K562 (cell line): Measurements from ENCODE around the gene LY6G6F. TPM values are rescaled to one million over a fixed set of nuclear protein-coding genes. Genes with fewer than 3 reads are reported as not detected.
A peak's percentile ranks its signal among the peaks of the same experiment; 100 is the strongest.

Experiments used
- E2F3 ChIP-seq: fragments of 250-450 bp; sonication (Bioruptor Pico); IDR thresholded peaks from 2 replicates; pipeline ENCODE4 v1.4.0; 2020; ENCODE audit warnings: mild to moderate bottlenecking
- FOSL1 ChIP-seq: fragments of 200-800 bp; sonication (Bioruptor generic); conservative IDR thresholded peaks from 2 replicates; pipeline ENCODE4 v1.6.1; 2016; ENCODE audit warnings: missing genetic modification characterization, missing compliant biosample characterization
- FOXA3 ChIP-seq, 2 experiments: fragments of 450-650 bp in 1 of 2; sonication (generic) in 1 of 2; formaldehyde crosslinking; IDR thresholded peaks in 1 of 2; conservative IDR thresholded peaks in 1 of 2; 2 replicates each; pipeline versions ENCODE4 v1.4.0 to v1.8.0; 2020 to 2022; ENCODE audit warnings: mild to moderate bottlenecking in 2 of 2, missing genetic modification reagents in 1 of 2
- FUS ChIP-seq: fragments of 200-400 bp; formaldehyde crosslinking; optimal IDR thresholded peaks from 2 replicates; pipeline ENCODE3; 2017; ENCODE audit warnings: low read depth, low read length
- GATAD2A ChIP-seq: fragments of 450-650 bp; IDR thresholded peaks from 2 replicates; pipeline ENCODE4 v1.6.1; 2017
- HSF4 ChIP-seq: fragments of 250-450 bp; sonication (Bioruptor Pico); IDR thresholded peaks from 2 replicates; pipeline ENCODE4 v2.1.2; 2022; ENCODE audit warnings: mild to moderate bottlenecking, moderate library complexity, borderline replicate concordance
- KDM1A ChIP-seq, 2 experiments: fragments of 450-650 bp; IDR thresholded peaks; 2 replicates each; pipeline ENCODE4 v1.6.1; 2016; ENCODE audit warnings: mild to moderate bottlenecking in 2 of 2
- KDM5B ChIP-seq: fragments of 200-600 bp; sonication (generic); IDR thresholded peaks from 2 replicates; pipeline ENCODE4 v1.6.1; 2012; ENCODE audit warnings: low read depth, mild to moderate bottlenecking, moderate library complexity, low read length, control low read depth, inconsistent platforms; ENCODE audit not compliant: insufficient replicate concordance
- KLF6 ChIP-seq: fragments of 250-450 bp; sonication (Bioruptor Pico); IDR thresholded peaks from 2 replicates; pipeline ENCODE4 v1.4.0; 2020; ENCODE audit warnings: mild to moderate bottlenecking, moderate library complexity, borderline replicate concordance
- MED1 ChIP-seq: sonication (generic); formaldehyde crosslinking; IDR thresholded peaks from 2 replicates; pipeline ENCODE4 v1.8.1; 2023; ENCODE audit warnings: missing genetic modification reagents, borderline replicate concordance
- NUFIP1 ChIP-seq: fragments of 450-650 bp; IDR thresholded peaks from 2 replicates; pipeline ENCODE4 v1.6.1; 2018; ENCODE audit not compliant: partially characterized antibody
- PTRF ChIP-seq: fragments of 450-650 bp; IDR thresholded peaks from 2 replicates; pipeline ENCODE4 v1.6.1; 2016; ENCODE audit warnings: mild to moderate bottlenecking, missing genetic modification characterization, missing compliant biosample characterization
- RBFOX2 ChIP-seq: fragments of 200-400 bp; formaldehyde crosslinking; IDR thresholded peaks from 2 replicates; pipeline ENCODE4 v1.6.1; 2017; ENCODE audit warnings: low read depth, mild to moderate bottlenecking, low read length, moderate library complexity
- SETDB1 ChIP-seq: IDR thresholded peaks from one replicate; pipeline ENCODE4 v1.6.1; 2012; ENCODE audit warnings: low read length, control low read depth, inconsistent platforms
- SP1 ChIP-seq: sonication (generic); formaldehyde crosslinking; IDR thresholded peaks from 2 replicates; pipeline ENCODE4 v1.8.1; 2022; ENCODE audit warnings: mild to moderate bottlenecking, missing genetic modification reagents
- SRSF1 ChIP-seq: fragments of 200-400 bp; formaldehyde crosslinking; IDR thresholded peaks from 2 replicates; pipeline ENCODE4 v1.6.1; 2017; ENCODE audit warnings: mild to moderate bottlenecking, low read depth, low read length, moderate library complexity
- TBL1XR1 ChIP-seq, 2 experiments: IDR thresholded peaks; 2 replicates each; pipeline ENCODE4 v1.6.1; 2012; ENCODE audit warnings: improper control_type of control experiment in 2 of 2, low read length in 2 of 2, mild to moderate bottlenecking in 1 of 2
- TRIM28 ChIP-seq: fragments of 450-650 bp; IDR thresholded peaks from 2 replicates; pipeline ENCODE4 v1.6.1; 2017
- ZBED1 ChIP-seq: IDR thresholded peaks from 2 replicates; pipeline ENCODE4 v1.6.1; 2014
- ZC3H11A ChIP-seq: IDR thresholded peaks from 2 replicates; pipeline ENCODE4 v1.6.1; 2012; ENCODE audit warnings: low read depth, low read length, improper control_type of control experiment
- ZKSCAN1 ChIP-seq: fragments of 150-350 bp; IDR thresholded peaks from 2 replicates; pipeline ENCODE4 v1.6.1; 2016; ENCODE audit warnings: low read depth, low read length
- ZNF124 ChIP-seq: sonication (generic); formaldehyde crosslinking; IDR thresholded peaks from 2 replicates; pipeline ENCODE4 v1.8.1; 2022; ENCODE audit warnings: missing genetic modification reagents
- ZNF239 ChIP-seq: fragments of 250-450 bp; sonication (Bioruptor Pico); IDR thresholded peaks from 2 replicates; pipeline ENCODE4 v1.4.0; 2020; ENCODE audit warnings: mild to moderate bottlenecking
- ZNF586 ChIP-seq: fragments of 450-650 bp; formaldehyde crosslinking; conservative IDR thresholded peaks from 2 replicates; pipeline ENCODE4 v1.4.0; 2020; ENCODE audit warnings: mild to moderate bottlenecking, moderate library complexity
- ZZZ3 ChIP-seq: fragments of 450-650 bp; IDR thresholded peaks from 2 replicates; pipeline ENCODE4 v1.6.1; 2016; ENCODE audit warnings: antibody characterized with exemption, mild to moderate bottlenecking, moderate library complexity
- polyA plus RNA-seq, 8 experiments: library from polyadenylated mRNA; depleted of rRNA in 4 of 8; stranded (reverse) in 5 of 8; unstranded in 3 of 8; fragments of >200 nt; fragmentation: Nextera tagmentation in 2 of 8; fragmentation: Illumina TruSeq in 1 of 8; extraction: Ambion mirVana in 2 of 8; extraction: Trizol in 1 of 8; gene quantifications; 2 replicates each; pipeline versions ENCODE4 v1.2.1 to v1.2.3, GENCODE V29; 2011 to 2014; ENCODE audit warnings: inconsistent platforms in 1 of 8, missing spikeins in 1 of 8
- total RNA-seq, 7 experiments: library from RNA; depleted of rRNA in 6 of 7; stranded (reverse); fragments of >200 nt in 6 of 7; fragmentation: Illumina TruSeq in 2 of 7; extraction: Trizol in 2 of 7; gene quantifications; 2 replicates each; pipeline versions ENCODE4 v1.2.1 to v1.2.3, GENCODE V29; 2011 to 2021; ENCODE audit warnings: low replicate concordance in 1 of 7
- TF ChIP-seq, protein P1 (sequence below): fragments of 450-650 bp; formaldehyde crosslinking; IDR thresholded peaks from 2 replicates; pipeline ENCODE4 v1.4.0; 2020; ENCODE audit warnings: mild to moderate bottlenecking, moderate library complexity
- TF ChIP-seq, protein P2 (sequence below): sonication (generic); formaldehyde crosslinking; IDR thresholded peaks from 2 replicates; pipeline ENCODE4 v1.8.1; 2022; ENCODE audit warnings: missing genetic modification reagents
- TF ChIP-seq, protein P3 (sequence below): sonication (generic); formaldehyde crosslinking; IDR thresholded peaks from 2 replicates; pipeline ENCODE4 v1.8.0; 2022; ENCODE audit warnings: mild to moderate bottlenecking, low read depth, missing genetic modification reagents

The LY6G6F gene
- total and polyA plus RNA-seq, 9 of the 15 experiments (the other 6 are each of a cell fraction or from before 2014, with no cell fraction given), result 0.14 to 0.50 (median 0.28) TPM; not detected in 2

DNA sequence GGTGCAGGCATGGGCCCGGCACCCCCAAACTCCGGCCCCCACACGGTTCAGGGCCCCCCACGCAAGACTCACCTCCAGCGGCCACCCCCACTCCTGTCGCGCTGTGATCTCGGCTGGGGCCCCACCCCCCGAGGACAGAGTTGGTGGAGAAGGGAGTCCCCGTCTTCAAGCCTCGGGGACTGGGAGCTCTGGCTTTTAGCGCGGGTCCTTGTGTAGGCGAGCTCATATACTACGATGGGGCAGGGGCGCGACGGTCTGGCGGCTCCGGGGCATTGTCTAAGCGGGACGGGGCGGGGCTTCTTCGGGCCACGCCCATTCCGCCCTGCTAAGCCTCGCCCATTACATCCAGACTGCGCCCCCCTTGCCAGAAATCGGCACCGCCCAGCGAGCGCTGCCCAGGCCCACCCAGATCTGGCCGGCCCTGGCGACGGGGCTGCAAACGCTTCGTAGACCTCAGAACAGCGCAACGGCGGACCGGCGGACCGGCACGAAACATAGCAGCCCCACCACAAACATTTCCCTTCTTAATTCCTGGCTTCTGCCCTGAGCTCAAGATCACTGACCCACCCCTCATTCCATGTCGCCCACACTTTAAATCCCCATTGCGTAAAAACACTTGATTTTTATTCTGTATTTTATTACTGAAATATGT, 23.4 kb downstream of the LY6G6F start (continued):
- TF ChIP-seq ZKSCAN1 (peak; percentile 46; the same call in 1 of the 2 replicates), RBFOX2 (peak; percentile 93), ZNF124 (CRISPR knock-in tag) (no peak), SP1 (CRISPR knock-in tag) (peak; percentile 88), MED1 (CRISPR knock-in tag) (no peak), TBL1XR1 (IDR thresholded peaks at IDR 0.05; ENCODE audit: low read length in 2 of 2) (no peak), KDM1A (IDR thresholded peaks at IDR 0.05) (no peak), TRIM28 (no peak), ZBED1 (no peak), FOSL1 (tag) (no peak), E2F3 (CRISPR knock-in tag) (peak; percentile 91), ZC3H11A (no peak), HSF4 (no peak), FOXA3 (CRISPR knock-in tag; conservative IDR thresholded peaks at IDR 0.05 in 1 of 2, IDR thresholded peaks at IDR 0.05 in 1 of 2) (peak in 1 of 2 experiments; percentile 75; a peak in 2 of 4 replicates), ZNF586 (peak; percentile 98), KLF6 (CRISPR knock-in tag) (peak; percentile 68), SETDB1 (peak; percentile 68), PTRF (tag) (no peak), FUS (peak; percentile 67), ZZZ3 (no peak), KDM5B (peak; percentile 78), SRSF1 (0 out of 2 replicates have a peak, but pooled peaks have one; percentile 85), GATAD2A (no peak), NUFIP1 (no peak), ZNF239 (CRISPR knock-in tag) (peak; percentile 70; the same call in 1 of the 2 replicates)
- TF ChIP-seq, protein P1, sequence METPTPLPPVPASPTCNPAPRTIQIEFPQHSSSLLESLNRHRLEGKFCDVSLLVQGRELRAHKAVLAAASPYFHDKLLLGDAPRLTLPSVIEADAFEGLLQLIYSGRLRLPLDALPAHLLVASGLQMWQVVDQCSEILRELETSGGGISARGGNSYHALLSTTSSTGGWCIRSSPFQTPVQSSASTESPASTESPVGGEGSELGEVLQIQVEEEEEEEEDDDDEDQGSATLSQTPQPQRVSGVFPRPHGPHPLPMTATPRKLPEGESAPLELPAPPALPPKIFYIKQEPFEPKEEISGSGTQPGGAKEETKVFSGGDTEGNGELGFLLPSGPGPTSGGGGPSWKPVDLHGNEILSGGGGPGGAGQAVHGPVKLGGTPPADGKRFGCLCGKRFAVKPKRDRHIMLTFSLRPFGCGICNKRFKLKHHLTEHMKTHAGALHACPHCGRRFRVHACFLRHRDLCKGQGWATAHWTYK (CRISPR knock-in tag), result peak; percentile 99
- TF ChIP-seq, protein P2, sequence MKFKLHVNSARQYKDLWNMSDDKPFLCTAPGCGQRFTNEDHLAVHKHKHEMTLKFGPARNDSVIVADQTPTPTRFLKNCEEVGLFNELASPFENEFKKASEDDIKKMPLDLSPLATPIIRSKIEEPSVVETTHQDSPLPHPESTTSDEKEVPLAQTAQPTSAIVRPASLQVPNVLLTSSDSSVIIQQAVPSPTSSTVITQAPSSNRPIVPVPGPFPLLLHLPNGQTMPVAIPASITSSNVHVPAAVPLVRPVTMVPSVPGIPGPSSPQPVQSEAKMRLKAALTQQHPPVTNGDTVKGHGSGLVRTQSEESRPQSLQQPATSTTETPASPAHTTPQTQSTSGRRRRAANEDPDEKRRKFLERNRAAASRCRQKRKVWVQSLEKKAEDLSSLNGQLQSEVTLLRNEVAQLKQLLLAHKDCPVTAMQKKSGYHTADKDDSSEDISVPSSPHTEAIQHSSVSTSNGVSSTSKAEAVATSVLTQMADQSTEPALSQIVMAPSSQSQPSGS, result no peak
- TF ChIP-seq, protein P3, sequence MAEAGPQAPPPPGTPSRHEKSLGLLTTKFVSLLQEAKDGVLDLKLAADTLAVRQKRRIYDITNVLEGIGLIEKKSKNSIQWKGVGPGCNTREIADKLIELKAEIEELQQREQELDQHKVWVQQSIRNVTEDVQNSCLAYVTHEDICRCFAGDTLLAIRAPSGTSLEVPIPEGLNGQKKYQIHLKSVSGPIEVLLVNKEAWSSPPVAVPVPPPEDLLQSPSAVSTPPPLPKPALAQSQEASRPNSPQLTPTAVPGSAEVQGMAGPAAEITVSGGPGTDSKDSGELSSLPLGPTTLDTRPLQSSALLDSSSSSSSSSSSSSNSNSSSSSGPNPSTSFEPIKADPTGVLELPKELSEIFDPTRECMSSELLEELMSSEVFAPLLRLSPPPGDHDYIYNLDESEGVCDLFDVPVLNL, result peak; percentile 39; the same call in 1 of the 2 replicates
